Spleen (tissue), 11 donors: ENCODE results near the gene RAD17. TPM values are rescaled to one million over a fixed set of nuclear protein-coding genes. Genes with fewer than 3 reads are reported as not detected.

ENCODE experiments used
- DNase-seq: peaks from one replicate; pipeline ENCODE4 v3.0.0-alpha.2; 2020
- H3K27ac ChIP-seq, 8 donors: fragments of 200-600 bp; sonication (generic) in 7 of 8; 1 replicate in 4 of 8; 2 replicates in 4 of 8; pipeline versions ENCODE4 v1.5.0 to v1.8.0; 2016 to 2021; ENCODE audit warnings: inconsistent platforms in 4 of 8, mild to moderate bottlenecking in 4 of 8, moderate library complexity in 1 of 8
- H3K27me3 ChIP-seq, 7 donors: fragments of 200-600 bp; sonication (generic) in 6 of 7; replicated peaks in 1 of 7; 1 replicate in 4 of 7; 2 replicates in 3 of 7; pipeline versions ENCODE4 v1.5.0 to v1.8.0; 2016 to 2021; ENCODE audit warnings: inconsistent platforms in 3 of 7, mild to moderate bottlenecking in 1 of 7
- H3K36me3 ChIP-seq, 6 donors: fragments of 200-600 bp; sonication (generic) in 5 of 6; 1 replicate in 4 of 6; 2 replicates in 2 of 6; pipeline versions ENCODE4 v1.5.0 to v1.8.0; 2016 to 2021; ENCODE audit warnings: inconsistent platforms in 2 of 6
- H3K4me1 ChIP-seq, 6 donors: fragments of 200-600 bp; sonication (generic) in 5 of 6; 1 replicate in 3 of 6; 2 replicates in 3 of 6; pipeline versions ENCODE4 v1.5.0 to v1.8.0; 2016 to 2021; ENCODE audit warnings: inconsistent platforms in 3 of 6
- H3K4me3 ChIP-seq, 8 donors: fragments of 200-600 bp; sonication (generic) in 7 of 8; 1 replicate in 4 of 8; 2 replicates in 4 of 8; pipeline versions ENCODE4 v1.5.0 to v1.8.0; 2016 to 2021; ENCODE audit warnings: inconsistent platforms in 4 of 8, mild to moderate bottlenecking in 4 of 8, moderate library complexity in 2 of 8
- H3K9me3 ChIP-seq, 8 donors: fragments of 200-600 bp; sonication (generic) in 7 of 8; 1 replicate in 4 of 8; 2 replicates in 4 of 8; pipeline versions ENCODE4 v1.5.0 to v1.8.0; 2016 to 2021; ENCODE audit warnings: inconsistent platforms in 4 of 8
- POLR2A ChIP-seq, 3 donors: fragments of 450-650 bp; IDR thresholded peaks; one replicate each; pipeline ENCODE4 v1.5.1; 2017; ENCODE audit warnings: antibody characterized with exemption in 3 of 3, mild to moderate bottlenecking in 1 of 3
- POLR2AphosphoS5 ChIP-seq, 3 donors: sonication (generic); formaldehyde crosslinking; IDR thresholded peaks; one replicate each; pipeline ENCODE4 v1.5.1; 2017; ENCODE audit warnings: antibody characterized with exemption in 3 of 3
- WGBS, 5 donors: extraction: QIAGEN DNeasy Blood & Tissue Kit in 3 of 5; methylation state at CpG; one replicate each; pipeline versions ENCODE4 v1.1.5 to v1.1.7; 2013 to 2018; 5-methylcytosine and 5-hydroxymethylcytosine counted together
- intact Hi-C: fragments of 100-400 bp; cut with DNase I; formaldehyde crosslinking; loops from one replicate; pipeline ENCODE4 v1.15.0; 2023; ENCODE audit warnings: low total_unique reads
- polyA plus RNA-seq, 3 donors: library from polyadenylated mRNA; stranded (reverse); fragments of 200-250 nt; gene quantifications; one replicate each; pipeline ENCODE4 v1.2.1, GENCODE V29; 2013
- total RNA-seq, 7 donors: library from RNA; depleted of rRNA in 3 of 7; stranded (reverse); fragments of >200 nt in 3 of 7; fragmentation: NEBNext Ultra II Directional in 4 of 7; extraction: Animal tissue kit (Norgen Biotek cat#: 25700) in 4 of 7; gene quantifications; one replicate each; pipeline versions ENCODE4 v1.1.0 to v1.2.1, GENCODE V29; 2016 to 2021
- TF ChIP-seq, protein P1 (sequence below), 11 experiments: fragments of 200-600 bp in 7 of 11; fragments of 450-650 bp in 4 of 11; sonication (generic) in 4 of 11; IDR thresholded peaks in 8 of 11; conservative IDR thresholded peaks in 3 of 11; 1 replicate in 7 of 11; 2 replicates in 4 of 11; pipeline versions ENCODE4 v1.4.0 to v1.8.0; 2016 to 2021; ENCODE audit warnings: antibody characterized with exemption in 11 of 11, inconsistent platforms in 4 of 11, mild to moderate bottlenecking in 1 of 11
- donor health status: healthy with polysubstance abuse.
- donor health status: DM: no; HTN: no; CAD: no; lungs with moderate emphysema.
- donor health status: DM: no; HTN: no; CAD: no.
- donor health status: Bipolar disorder and iron deficiency.
- donor health status: healthy.
- donor health status: DM: no; HTN: no; CAD: no.
- donor health status: DM: yes; HTN: yes; CAD: no.

The RAD17 gene
- total and polyA plus RNA-seq, 10 donors, result 13.0 to 28.5 (median 17.9) TPM

GRCh38 chr5:69416180-69416579 is 46.6 kb downstream of the RAD17 start:
- Histone ChIP-seq H3K27ac (no peak overlapping the region), H3K4me3 (no peak overlapping the region), H3K36me3 (peaks cover 0 to 40% (median 11%) of the 10 kb centered on the region in 6 donors), H3K4me1 (peaks cover 0 to 17% (median 11%) of the 10 kb centered on the region in 6 donors), H3K27me3 (peaks cover 0 to 10% (median 0%) of the 10 kb centered on the region in 7 donors), H3K9me3 (no peaks in the 10 kb centered on the region)
- TF ChIP-seq POLR2A (IDR thresholded peaks at IDR 0.05) (no peak), POLR2AphosphoS5 (IDR thresholded peaks at IDR 0.05) (no peak)
- TF ChIP-seq, protein P1, sequence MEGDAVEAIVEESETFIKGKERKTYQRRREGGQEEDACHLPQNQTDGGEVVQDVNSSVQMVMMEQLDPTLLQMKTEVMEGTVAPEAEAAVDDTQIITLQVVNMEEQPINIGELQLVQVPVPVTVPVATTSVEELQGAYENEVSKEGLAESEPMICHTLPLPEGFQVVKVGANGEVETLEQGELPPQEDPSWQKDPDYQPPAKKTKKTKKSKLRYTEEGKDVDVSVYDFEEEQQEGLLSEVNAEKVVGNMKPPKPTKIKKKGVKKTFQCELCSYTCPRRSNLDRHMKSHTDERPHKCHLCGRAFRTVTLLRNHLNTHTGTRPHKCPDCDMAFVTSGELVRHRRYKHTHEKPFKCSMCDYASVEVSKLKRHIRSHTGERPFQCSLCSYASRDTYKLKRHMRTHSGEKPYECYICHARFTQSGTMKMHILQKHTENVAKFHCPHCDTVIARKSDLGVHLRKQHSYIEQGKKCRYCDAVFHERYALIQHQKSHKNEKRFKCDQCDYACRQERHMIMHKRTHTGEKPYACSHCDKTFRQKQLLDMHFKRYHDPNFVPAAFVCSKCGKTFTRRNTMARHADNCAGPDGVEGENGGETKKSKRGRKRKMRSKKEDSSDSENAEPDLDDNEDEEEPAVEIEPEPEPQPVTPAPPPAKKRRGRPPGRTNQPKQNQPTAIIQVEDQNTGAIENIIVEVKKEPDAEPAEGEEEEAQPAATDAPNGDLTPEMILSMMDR (IDR thresholded peaks at IDR 0.05 in 8 of 11, conservative IDR thresholded peaks at IDR 0.05 in 3 of 11), result no peak
- intact Hi-C loops, result no loop called here
- 93 to 96% (median 96%) methylated on average over 6 of the region's 6 CpGs for WGBS, 5 donors
- no peak for DNase-seq

DNA sequence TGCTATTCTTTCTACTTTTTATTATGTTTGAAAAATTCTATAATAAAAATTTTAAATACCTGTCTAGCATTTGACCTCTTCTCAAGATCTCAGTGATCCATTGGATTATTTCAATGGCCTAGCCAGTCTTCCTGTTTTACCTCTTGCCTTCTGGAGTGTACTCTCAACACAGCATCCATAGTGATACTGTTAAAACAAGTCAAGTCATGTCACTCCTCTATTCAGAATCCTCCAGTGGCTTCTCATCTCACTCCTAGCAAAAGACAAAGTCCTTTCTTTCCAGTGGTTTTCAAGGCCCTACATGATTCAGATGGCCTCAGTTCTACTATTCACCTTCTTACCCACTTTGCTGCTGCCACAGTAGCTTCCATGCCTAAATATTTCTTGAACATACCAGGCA is 47.1 kb downstream of the RAD17 start:
- no peak for DNase-seq
- intact Hi-C loops, result no loop called here
- peaks cover 0 to 17% (median 11%) of the 10 kb centered on the region in 6 donors for H3K4me1 ChIP-seq
- H3K27ac ChIP-seq, result no peak overlapping the region
- TF ChIP-seq POLR2A (IDR thresholded peaks at IDR 0.05), result no peak
- no peak overlapping the region for H3K4me3 ChIP-seq
- peaks cover 0 to 35% (median 7%) of the 10 kb centered on the region in 6 donors for H3K36me3 ChIP-seq
- H3K27me3 ChIP-seq, result peaks cover 0 to 10% (median 0%) of the 10 kb centered on the region in 7 donors
- no peaks in the 10 kb centered on the region for H3K9me3 ChIP-seq

DNA sequence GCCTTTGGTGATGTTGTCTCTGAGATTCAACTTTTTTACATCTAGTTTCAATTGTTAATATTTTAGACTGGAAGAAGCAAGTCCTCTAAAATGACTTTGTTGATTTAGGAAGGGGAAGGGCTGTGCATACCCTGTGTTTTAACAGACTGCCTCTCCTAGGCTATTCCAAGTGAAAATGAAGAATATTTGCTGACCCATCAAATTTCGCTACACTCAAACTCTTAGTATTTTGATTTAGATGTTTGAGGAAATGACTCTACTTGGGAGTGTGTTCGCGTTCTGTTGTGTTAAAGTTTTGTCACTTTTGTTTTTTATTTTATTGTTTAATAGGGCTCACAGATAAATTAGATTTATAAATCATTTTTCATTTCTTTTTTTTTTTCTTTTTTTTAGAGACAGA is 48.9 kb downstream of the RAD17 start:
- no peak overlapping the region for H3K4me3 ChIP-seq
- peaks cover 0 to 10% (median 0%) of the 10 kb centered on the region in 7 donors for H3K27me3 ChIP-seq
- peaks cover 0 to 17% (median 11%) of the 10 kb centered on the region in 6 donors for H3K4me1 ChIP-seq
- DNase-seq, result no peak
- H3K27ac ChIP-seq, result no peak overlapping the region
- peaks cover 0 to 17% (median 4%) of the 10 kb centered on the region in 6 donors for H3K36me3 ChIP-seq
- TF ChIP-seq, protein P1 (IDR thresholded peaks at IDR 0.05 in 8 of 11, conservative IDR thresholded peaks at IDR 0.05 in 3 of 11), result no peak
- TF ChIP-seq POLR2AphosphoS5 (IDR thresholded peaks at IDR 0.05), result no peak
- TF ChIP-seq POLR2A (IDR thresholded peaks at IDR 0.05), result no peak
- peaks cover 0 to 10% (median 0%) of the 10 kb centered on the region in 8 donors for H3K9me3 ChIP-seq
- 87 to 95% (median 89%) methylated on average over 3 of the region's 3 CpGs for WGBS, 5 donors
- intact Hi-C loops, result no loop called here

DNA sequence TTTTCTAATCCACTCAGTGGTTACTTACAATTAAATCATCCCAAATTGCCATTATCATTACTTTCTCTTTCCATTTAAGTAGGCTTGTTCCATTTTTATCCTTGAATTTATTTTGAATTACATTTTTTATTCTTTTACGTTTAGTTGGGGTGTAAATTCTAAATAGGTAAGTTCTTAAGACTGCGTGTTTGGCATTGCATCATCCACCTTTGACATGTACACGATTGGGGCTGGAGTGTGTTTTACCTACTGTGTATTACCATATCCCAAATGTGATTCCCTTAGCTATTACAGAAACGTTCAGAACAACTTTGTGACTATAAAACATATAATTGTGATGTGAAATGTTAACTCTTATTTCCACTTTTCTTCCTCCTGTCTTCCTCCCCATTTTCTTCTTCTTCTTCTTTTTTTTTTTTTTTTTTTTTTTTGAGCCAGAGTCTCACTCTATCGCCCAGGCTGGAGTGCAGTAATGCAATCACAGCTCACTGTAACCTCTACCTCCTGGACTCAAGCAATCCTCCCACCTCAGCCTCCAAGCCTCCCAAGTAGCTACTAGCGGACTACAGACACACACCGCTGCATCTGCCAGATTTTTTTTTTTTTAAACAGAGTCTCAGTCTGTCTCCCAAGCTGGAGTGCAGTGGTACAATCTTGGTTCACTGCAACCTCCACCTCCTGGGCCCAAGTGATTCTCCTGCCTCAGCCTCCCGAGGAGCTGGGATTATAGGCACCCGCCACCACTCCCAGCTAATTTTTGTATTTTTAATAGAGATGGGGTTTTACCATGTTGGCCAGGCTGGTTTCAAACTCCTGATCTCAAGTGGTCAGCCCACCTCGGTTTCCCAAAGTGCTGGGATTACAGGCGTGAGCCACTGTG is 62.0 kb downstream of the RAD17 start:
- no peak overlapping the region for H3K4me3 ChIP-seq
- no peaks in the 10 kb centered on the region for H3K9me3 ChIP-seq
- no peaks in the 10 kb centered on the region for H3K36me3 ChIP-seq
- H3K4me1 ChIP-seq, result no peaks in the 10 kb centered on the region
- H3K27ac ChIP-seq, result no peak overlapping the region
- 78 to 90% (median 85%) methylated on average over 11 of the region's 11 CpGs for WGBS, 5 donors
- TF ChIP-seq POLR2AphosphoS5 (IDR thresholded peaks at IDR 0.05) (no peak), POLR2A (IDR thresholded peaks at IDR 0.05) (no peak)
- TF ChIP-seq, protein P1 (IDR thresholded peaks at IDR 0.05 in 8 of 11, conservative IDR thresholded peaks at IDR 0.05 in 3 of 11), result no peak
- no peak for DNase-seq
- no peaks in the 10 kb centered on the region for H3K27me3 ChIP-seq
- intact Hi-C loops, result no loop called here
